Stimulated activated CD4-positive, alpha-beta T cell treated with anti-CD3 and anti-CD28 coated beads, TNF-alpha, amount 100 ng/mL, for 48 hours (primary cell): ENCODE measurements around the gene DAP.
"Not testable (repeated sequence)": the region's sequence is repeated elsewhere in the genome, so short reads cannot be mapped to it uniquely, and the experiment has no call there.

Experiments
- DNase-seq, 3 donors: peaks; one replicate each; pipeline ENCODE4 v3.0.0-alpha.2; 2020; ENCODE audit warnings: low read depth in 3 of 3

The DAP gene, protein sequence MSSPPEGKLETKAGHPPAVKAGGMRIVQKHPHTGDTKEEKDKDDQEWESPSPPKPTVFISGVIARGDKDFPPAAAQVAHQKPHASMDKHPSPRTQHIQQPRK

DNA sequence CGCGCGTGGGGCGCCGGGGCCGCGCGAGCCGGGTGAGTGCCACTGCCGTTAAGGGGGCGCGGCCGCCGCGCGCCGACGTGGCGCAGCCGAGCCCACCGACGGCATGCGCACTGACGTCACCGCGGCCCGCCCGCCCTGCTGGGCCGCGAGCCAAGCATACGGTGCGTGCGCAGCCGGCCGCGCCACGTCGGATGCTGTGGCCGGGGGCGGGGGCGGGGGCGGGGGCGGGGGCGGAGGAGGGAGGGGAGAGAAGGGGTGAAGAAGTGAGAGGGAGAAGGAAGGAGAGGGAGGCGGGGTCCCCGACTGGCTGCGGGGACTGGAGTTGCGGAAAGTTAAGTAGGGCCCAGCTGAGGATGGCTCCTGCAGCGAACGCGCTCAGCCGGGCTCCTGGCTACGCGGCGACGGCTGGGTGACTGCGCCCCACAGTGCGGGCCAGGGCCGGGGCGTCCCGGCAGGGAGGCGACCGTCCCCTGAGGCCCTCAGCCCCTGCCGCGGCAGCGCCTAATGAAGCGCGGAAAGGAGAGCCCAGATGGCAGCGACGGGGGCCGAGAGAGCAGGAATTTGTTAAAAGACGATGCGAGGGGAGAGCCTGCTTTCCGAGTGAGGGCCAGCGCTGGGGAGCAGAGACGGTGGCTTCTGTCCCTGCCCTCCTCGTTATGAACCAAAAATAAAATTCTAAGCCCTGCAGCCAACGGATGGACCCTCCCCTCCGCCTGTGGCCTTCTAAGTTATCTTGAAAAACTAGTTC lies at the start of gene DAP:
Gene DAP (minus strand): TSS at position 50 of the 748 bp plus-strand sequence. CDS start 166 bp downstream, outside the sequence.
- peak; percentile 68 to 79 (median 72) for DNase-seq

DNA sequence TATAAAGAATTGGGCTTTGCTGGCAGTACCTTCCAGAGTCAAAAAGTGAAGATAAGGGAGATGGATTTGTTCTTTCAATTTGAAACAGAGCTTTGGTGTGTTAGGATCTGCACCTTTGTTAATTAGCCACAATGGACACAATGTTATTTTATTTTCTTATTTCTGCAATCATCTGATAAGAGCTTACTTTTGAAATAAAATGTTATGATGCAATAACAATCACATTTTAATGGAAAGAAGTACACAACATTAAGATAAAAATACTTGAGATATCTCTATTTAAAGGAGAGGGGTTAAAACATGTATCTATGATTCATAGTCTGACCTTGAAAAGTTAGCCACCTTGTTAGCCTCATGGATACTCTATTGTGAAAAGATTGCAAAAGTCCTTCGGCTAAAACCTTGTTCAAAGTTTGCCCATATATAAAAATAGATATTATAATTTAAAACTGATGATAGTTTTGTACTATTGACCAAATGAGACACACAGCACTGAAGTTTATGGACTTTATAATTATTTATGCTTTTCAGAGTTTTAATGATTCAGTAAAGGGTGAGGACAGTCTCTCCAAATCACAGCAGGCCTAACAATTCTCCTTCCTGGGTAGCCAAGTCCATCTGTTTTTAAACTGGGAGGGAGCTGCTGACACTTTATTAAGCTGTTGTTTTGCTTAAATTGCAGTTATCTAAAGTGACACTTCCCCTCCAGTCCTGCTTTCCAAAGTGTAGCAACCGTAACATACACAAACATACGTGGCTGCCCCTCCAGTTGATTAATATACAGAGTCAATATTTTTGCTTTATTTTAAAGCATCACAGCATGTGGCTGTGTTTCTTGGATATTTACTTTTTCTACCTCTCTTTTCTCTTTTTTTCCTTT lies 47.6 kb upstream of the DAP start:
- DNase-seq = no peak

DNA sequence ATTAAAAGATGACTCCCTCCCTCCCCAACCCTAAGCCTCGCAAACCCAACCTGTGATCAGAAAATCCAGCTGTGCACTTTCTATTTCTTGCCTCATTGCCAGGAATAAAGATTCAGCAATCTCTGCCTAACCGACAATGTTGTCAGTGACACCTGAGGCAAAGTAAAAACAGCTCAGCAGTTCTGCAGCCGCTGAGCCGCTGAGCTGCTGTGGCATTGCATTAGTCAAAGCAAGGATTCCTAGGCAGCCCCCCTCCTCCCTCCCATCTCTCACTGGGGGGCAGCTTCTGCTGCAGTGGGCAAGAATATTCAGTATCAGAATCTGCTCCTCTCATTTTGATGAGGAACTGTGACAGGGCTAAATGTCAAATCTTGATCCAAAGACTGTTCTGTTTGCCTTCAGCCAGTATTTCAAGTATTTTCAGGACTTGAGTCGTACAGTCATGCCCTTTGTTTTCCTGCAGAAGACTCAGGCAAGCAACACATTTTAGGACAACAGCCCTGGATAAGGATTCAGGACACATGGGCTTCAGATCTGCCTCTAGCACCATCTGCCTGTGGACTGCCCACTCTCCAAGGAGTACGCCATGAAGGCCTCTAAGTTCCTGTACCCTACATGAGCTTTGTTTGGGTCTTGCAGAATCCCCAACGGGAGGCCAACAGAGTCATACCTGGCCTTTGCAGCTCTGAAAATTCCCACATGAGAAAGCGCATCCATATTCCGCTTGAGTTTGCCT lies 41.1 kb upstream of the DAP start:
- no peak for DNase-seq

DNA sequence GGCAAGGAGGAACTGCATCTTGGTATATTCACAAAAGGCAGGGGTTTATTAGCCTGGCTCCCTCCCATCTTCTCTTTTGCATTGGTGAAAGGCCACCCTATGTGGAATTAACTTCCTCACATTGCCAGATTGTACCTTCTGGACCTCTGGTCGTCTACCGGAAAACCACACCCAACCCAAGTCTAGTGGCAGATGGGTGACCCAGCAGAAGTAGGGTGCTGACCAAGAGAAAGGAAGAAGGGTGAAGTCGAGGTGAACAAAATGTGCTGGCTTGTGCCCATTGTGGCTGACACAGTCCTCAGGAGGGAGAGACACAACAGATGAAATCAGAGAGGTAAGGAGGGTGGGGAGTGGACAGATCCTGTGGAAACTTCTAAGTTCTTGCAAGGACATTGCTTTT lies 39.8 kb upstream of the DAP start:
- no peak for DNase-seq

DNA sequence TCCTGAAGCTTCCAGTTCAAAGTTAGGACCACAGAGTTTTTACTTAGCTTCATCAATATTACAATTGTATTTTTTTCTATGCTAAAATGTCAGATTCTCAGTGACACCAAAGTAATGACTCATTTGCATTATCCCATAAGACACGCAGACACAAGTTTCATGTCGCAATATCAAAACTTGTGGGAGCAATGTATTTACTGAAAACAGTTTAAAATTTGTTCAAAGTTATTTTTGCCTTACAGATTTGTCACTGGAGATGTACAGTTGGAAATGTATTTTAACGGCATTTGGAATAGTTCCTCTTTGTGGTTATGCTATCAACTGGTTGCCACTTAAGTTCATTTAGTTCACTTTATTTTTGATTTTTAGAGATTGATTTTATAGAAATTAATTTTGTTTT lies 36.2 kb upstream of the DAP start:
- no peak for DNase-seq

DNA sequence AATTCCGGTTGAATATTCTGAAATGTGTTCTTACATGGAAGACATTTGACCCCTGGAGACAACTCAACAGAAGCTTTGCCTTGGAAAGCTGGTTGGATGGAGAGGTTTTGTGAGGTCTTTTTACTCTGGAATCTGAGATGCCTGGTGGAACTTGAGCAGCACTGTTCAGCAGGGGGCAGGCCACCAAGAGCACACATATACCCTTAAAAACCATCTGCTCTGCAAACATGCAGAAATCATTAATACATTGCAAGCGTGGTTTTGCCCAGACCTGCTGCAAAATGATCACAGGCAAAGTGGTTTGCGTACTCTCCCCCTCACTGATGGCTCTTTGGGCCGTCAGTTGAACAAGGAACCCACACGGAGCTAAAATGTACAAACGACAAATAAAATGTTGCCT lies 32.8 kb upstream of the DAP start:
- DNase-seq = no peak

DNA sequence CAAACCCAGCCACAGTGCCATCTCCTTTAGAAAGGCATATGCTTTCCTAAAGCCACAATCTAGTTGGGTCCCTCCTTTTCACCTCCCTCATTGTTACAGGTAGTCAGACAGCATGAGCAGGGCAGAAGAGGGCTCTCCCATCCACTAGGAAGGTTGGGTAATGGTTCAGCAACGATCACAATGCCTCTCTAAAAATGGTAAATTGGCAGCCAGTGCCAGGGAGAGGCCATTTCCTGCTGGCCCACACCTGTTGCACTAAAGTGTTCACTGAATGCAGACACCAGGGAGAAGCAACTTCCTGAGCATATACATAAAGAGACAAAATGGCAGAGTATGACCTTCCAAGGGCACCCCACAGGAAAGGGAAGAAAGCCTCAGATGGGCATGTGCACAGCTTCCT lies 31.3 kb upstream of the DAP start:
- DNase-seq = no peak

DNA sequence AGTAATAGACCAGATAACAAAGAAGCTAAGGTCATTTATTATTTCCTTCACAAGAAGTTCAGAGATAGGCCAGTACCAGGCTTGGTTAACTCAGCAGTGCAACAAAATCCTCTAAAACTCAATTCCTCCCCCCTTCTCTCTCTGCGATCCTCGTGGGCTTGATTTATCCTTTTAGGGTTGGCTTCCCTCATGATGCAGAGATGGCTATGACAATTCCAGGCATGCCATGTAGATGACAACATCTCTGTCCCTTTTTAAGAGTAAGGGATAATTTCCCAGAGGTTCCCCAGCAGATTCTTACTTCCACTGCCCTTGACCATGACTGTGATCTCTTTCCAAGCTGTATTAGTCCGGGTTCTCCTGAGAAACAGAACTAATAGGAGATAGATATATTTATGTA lies 28.7 kb upstream of the DAP start:
- no peak for DNase-seq

DNA sequence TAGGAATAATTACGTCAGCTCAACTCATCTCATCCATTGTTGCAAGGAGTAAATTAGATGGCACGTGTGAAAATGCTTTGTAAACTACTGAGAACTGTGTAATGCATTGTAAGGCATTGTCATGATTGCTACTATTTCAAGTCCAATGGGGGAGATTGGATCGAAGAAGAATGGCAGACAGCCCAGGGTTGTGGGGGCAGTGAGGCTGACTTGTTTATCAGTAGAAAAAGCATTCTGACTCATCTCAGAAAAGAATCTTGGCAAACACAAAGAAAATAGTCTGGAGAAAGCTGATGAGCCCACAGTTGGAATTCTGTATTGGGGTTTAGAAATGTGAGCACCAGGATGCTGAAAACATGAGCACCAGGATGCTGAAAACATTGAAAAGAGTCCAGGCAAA lies 28.0 kb upstream of the DAP start:
- no peak for DNase-seq

DNA sequence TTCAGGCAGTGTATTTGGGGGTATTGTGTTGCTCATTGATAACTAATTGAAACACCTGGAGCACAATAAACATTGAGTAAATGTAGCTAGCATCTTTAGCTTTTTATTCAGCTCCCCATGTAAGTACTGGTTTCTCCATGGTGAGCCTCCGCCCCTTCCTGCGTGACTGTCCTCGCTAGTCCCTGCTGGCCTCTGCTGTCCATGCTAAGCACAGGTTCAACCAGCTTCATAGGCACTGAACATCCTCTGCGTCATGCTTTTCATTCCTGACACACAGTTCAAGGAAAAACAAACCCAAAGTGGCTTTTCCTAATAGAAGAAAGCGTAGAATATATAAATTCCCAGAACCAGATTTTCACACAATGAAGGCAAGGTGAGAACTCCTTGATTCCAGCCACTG lies 27.3 kb upstream of the DAP start:
- DNase-seq = no peak

DNA sequence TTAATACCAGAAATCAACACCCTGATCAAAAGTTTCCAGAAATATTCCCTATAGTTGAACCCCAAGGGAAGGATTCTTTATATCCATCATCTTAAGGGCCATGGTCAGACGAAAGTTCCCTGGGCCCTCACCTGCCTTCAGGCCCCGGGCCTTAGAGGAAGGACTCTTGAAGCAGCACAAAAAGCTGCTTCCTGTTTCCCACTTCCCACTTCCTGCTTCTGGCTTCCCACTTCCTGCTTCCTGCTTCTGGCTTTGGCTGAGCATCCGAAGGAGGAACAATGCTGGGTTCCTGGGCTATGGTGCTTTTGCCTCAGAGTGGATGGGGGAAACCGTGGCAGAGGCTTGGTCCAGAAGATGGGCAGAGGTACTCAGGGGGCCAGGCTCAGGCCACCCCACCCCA lies 25.8 kb upstream of the DAP start:
- DNase-seq = no peak

DNA sequence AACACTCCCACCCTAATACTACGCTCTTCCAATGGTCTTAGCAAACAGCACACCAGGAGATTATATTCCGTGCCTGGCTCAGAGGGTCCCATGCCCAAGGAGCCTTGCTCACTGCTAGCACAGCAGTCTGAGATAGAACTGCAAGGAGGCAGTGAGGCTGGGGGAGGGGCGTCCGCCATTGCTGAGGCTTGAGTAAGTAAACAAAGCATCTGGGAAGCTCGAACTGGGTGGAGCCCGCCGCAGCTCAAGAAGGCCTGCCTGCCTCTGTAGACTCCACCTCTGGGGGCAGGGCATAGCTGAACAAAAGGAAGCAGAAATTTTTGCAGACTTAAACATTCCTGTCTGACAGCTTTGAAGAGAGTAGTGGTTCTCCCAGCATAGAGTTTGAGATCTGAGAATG lies 19.2 kb upstream of the DAP start:
- not testable (repeated sequence) for DNase-seq

DNA sequence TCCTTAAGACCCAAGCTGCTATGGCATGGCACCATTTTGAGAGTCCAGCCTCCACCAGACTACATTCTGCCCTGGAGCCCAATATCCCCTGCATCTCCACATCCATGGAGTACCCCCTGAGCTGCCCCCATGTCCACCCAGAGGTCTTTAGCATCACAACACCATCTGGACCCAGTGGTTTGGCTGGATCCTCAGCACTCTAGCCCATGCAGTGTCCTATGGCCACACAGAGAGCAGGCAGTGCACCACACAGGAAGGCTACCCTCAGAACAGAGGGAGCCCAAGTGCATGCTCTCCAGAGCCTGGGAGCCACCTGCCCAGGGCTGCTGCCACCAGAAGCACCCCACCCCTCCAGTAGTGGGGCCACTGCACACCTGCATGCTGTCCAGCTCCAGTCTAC lies 18.6 kb upstream of the DAP start:
- DNase-seq = no peak

DNA sequence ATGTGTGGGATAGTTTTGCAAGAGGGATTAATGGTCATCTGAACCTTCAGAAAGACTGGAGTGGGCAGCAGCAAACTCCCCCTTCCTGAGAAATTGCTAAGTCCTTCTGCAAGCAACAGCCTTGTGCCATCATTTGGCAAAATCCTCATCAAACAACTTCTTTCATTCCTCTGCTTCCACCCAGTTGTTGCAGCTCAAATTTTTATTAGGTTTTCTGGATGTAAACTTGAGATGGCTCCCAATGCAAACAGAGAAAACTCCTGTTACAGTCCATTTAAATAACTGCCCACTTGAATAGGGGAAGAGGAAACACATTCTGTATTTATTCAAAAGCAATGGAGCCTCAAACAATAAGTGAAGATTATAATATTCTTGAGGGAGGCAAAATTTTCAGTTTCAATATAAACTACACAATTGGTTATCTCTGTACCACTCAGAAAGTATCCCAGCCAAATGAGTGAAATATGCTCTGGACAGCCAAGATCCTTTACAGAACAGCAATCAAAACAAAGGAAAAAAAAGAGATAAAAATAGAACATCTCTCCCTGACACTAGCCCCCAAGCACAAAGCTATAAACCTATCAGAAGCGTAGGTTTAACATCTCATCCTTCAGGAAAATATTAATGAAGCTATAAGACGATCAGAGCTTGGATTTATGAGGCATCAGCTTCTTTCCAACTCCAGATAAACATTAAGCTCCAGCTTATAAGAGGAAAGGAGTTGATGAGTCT lies 17.3 kb upstream of the DAP start:
- no peak for DNase-seq

DNA sequence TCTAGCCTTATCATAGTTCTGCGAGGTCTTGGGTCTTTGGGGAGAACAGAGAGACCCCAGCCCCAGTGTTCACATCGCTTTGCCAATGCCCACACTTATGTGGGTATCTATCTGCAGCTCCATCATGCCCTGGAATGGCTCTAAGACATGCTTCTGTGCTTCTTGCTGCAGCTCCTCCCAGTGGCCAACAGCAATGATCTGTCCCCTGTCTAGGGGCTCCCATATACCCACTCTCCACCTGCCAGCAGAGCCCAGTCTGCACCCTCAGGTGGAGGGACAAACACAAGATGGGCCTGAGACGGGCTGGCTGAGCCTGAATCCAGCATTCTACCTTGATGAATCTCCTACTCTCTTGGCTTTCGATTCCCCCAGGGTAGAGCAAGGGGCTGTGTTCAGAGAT lies 14.6 kb upstream of the DAP start:
- DNase-seq = no peak

DNA sequence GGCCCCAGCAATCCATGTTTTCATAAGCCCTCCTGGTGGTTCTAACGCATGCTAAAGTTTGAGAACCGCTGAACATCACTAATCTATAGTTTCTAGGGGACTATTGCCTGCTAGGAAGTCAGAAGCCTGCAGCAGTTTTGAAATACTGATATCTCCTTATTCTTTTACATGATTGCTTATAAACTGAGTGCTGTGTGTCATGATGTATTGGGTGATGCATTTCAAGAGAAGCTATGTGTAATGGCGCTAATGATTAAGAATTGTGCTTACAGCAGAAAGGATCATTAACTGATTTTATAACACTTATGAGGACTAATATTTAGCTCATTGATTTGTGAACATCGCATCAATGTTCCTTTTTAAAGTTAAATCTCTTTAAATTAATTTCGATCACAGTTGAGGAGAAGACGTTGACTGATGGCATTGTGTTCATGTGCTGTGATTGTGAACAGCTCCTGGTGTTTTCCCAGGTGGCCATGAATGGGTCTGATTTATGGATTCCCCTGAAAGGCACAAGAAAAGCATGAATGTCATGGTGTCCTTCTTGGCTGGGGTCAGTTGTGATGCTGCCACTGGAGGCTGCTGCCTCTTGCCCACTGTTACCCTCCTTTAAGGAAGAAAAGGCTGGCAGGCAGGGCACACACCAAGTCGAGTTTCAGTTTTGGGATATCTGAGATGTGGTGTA lies 12.0 kb upstream of the DAP start:
- DNase-seq = no peak

DNA sequence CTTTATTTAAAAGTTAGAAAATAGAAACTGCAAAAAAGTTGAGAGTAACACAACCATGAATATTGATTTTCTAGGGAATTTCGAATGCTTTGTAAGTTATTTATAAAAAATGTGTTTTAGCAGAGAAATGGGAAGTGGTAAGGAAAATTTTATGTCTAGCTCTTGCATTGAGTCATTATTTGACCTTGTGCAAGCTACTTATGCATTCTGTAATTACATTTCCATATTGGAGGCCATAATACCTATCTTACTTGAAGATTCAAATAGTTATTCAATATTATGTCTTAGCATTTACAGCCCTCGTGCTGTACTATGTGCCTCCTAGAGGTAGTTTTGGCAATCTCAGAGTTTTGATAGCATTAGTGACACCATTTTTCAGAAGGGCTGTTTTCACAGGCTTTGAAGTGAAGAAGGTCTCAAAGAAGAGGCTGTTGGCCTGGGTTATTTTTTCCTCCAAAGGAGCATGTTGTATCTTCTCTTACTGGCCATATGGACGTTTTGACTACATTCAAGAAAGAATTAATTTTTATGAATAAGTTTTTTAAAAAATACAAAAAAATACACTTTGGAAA lies 7.4 kb upstream of the DAP start:
- no peak for DNase-seq

DNA sequence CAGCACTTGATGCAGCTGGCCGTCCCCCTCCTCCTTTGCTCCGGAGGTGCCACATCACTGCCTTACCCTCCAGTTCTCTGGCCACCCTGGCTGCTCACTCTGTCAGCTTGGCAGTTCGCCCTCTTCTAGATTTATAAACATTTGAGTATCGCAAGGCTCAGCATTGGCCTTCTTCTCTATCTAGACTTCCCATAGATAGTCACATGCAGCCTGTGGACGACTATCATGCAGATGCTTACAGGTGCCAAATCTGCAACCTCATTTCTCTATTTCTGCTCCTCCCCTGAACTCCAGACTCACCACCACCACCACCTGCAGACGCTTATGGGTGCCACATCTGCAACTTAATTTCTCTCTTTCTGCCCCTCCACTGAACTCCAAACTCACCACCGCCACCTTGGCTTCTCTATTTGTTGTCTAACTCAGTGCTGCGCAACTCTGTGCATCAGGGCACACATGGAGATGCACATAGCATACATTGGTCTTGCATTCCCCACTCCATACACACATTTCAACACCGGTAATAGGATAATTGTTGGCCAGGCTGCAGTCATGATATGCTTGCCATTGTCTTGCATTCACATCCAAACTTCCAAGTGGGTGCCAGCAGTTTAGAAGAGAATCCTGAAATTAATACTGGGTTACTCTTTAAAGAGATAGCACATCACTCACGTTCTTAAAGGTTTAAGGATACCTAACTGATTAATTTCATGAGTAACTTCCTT lies 1.9 kb upstream of the DAP start:
- DNase-seq = no peak

DNA sequence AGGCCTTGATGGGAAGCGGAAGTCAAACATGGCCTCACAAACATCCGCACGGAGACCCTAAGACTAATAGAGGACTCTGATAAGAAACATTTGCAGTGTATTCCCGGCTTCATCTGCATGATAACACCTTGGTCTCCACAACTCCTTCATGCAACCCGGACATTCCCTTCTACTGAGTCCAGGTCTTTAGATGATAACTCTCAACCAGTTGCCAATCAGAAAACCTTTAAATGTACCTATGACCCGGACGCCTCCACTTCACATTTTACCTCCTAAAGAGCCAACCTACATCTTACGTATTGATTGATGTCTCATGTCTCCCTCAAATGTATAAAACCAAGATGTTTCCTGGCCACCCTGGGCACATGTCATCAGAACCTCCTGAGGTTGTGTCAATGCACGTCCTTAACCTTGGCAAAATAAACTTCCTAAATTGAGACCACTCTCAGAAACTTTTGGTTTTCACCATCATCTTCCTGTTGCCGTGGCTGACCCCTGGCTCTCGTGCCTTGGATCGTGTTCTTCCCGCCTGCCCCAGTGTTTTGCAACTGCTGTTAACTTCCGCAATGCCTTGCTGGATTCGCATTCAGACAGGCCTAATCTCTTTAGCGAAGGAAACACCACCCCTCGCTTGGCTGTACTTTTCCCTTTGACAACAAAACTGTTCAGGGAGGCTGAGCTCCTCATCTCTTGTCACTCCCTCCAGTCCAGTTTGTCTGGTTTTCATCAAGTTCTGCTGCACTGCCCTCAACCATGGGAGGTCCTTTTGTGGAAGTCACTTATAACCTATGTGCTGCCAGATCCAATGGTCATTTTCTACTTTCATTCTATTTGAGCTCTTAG lies 1.1 kb upstream of the DAP start:
- DNase-seq = no peak
